Type B pancreatic cell (in vitro differentiated cells): ENCODE measurements around the gene CA9. TPM values are rescaled to one million over a fixed set of nuclear protein-coding genes. Genes with fewer than 3 reads are reported as not detected.

Experiments
- DNase-seq: peaks from one replicate; pipeline ENCODE4 v3.0.0; 2021; ENCODE audit warnings: mixed read lengths; ENCODE audit not compliant: unreplicated experiment; ENCODE audit errors: extremely low spot score
- H3K27ac Mint-ChIP-seq: 2 replicates; pipeline ENCODE4 v1.8.0; 2021; ENCODE audit warnings: mild to moderate bottlenecking, mixed read lengths
- H3K27me3 Mint-ChIP-seq: 2 replicates; pipeline ENCODE4 v1.8.0; 2021; ENCODE audit warnings: mixed read lengths
- H3K36me3 Mint-ChIP-seq: 2 replicates; pipeline ENCODE4 v1.8.0; 2021; ENCODE audit warnings: mixed read lengths
- H3K4me1 Mint-ChIP-seq: one replicate; pipeline ENCODE4 v1.8.0; 2021; ENCODE audit warnings: mixed read lengths; ENCODE audit not compliant: unreplicated experiment
- H3K4me3 Mint-ChIP-seq: 2 replicates; pipeline ENCODE4 v1.8.0; 2021; ENCODE audit warnings: mild to moderate bottlenecking, mixed read lengths
- H3K9me3 Mint-ChIP-seq: 2 replicates; pipeline ENCODE4 v1.8.0; 2021; ENCODE audit warnings: mixed read lengths
- total RNA-seq: library from RNA; stranded (reverse); gene quantifications from 2 replicates; pipeline ENCODE4 v1.2.1, GENCODE V29; 2021; ENCODE audit warnings: low replicate concordance
- TF ChIP-seq, protein P1 (sequence below): fragments of 200-600 bp; sonication (generic); conservative IDR thresholded peaks from 2 replicates; pipeline ENCODE4 v1.5.0; 2021; ENCODE audit warnings: antibody characterized with exemption, mild to moderate bottlenecking

CA9 gene
- total RNA-seq, 1 donor from 2014 or later = 1.5 TPM

DNA sequence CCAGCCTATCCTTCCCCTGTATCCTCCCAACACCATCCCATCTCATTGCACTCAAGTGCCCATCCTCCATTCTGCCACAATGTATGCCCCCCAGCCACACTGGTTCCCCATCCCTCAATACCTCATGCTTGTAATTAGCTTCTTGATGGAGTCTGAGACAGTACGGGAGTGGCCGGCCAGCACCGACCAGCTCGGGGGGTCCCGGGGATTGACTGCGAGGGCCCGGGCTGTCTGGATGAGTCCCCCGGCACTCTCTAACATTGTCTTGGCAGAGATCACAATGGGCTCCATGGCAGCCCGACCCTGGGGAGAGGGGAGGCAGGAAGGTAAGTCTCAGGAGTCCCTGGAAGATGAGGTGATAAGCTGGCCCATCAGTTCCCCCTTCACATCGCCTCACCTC, 33.2 kb downstream of the CA9 start:
- Mint-ChIP-seq H3K4me1 (no peaks in the 10 kb centered on the region), H3K27me3 (no peaks in the 10 kb centered on the region), H3K4me3 (no peak overlapping the region), H3K9me3 (no peaks in the 10 kb centered on the region), H3K27ac (no peak overlapping the region), H3K36me3 (peaks cover 46% of the 10 kb centered on the region)
- DNase-seq = no peak
- TF ChIP-seq, protein P1, sequence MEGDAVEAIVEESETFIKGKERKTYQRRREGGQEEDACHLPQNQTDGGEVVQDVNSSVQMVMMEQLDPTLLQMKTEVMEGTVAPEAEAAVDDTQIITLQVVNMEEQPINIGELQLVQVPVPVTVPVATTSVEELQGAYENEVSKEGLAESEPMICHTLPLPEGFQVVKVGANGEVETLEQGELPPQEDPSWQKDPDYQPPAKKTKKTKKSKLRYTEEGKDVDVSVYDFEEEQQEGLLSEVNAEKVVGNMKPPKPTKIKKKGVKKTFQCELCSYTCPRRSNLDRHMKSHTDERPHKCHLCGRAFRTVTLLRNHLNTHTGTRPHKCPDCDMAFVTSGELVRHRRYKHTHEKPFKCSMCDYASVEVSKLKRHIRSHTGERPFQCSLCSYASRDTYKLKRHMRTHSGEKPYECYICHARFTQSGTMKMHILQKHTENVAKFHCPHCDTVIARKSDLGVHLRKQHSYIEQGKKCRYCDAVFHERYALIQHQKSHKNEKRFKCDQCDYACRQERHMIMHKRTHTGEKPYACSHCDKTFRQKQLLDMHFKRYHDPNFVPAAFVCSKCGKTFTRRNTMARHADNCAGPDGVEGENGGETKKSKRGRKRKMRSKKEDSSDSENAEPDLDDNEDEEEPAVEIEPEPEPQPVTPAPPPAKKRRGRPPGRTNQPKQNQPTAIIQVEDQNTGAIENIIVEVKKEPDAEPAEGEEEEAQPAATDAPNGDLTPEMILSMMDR = no peak

DNA sequence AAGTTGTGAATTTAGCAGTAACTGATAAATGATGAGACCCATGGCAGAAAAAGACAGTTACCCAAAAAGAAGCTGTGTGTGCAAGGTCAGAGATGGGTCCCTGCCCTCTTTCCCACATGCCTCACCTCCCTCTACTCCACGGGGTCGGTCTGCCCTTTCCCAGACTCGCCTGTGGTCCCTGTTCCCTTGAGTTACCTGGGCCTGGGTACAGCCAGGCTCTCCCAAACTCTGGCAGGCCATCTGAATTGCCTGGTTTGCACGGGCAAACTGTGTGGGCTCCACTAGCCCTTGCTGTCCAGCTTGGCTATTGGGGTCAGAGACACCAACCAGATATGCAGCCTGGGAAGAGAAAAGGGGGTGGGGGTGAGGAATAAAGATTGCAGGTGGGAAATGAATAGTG, 34.4 kb downstream of the CA9 start:
- no peak overlapping the region for H3K27ac Mint-ChIP-seq
- no peaks in the 10 kb centered on the region for H3K4me1 Mint-ChIP-seq
- TF ChIP-seq, protein P1 = no peak
- H3K27me3 Mint-ChIP-seq = no peaks in the 10 kb centered on the region
- no peaks in the 10 kb centered on the region for H3K9me3 Mint-ChIP-seq
- H3K36me3 Mint-ChIP-seq = peaks cover 40% of the 10 kb centered on the region
- DNase-seq = no peak
- H3K4me3 Mint-ChIP-seq = no peak overlapping the region

DNA sequence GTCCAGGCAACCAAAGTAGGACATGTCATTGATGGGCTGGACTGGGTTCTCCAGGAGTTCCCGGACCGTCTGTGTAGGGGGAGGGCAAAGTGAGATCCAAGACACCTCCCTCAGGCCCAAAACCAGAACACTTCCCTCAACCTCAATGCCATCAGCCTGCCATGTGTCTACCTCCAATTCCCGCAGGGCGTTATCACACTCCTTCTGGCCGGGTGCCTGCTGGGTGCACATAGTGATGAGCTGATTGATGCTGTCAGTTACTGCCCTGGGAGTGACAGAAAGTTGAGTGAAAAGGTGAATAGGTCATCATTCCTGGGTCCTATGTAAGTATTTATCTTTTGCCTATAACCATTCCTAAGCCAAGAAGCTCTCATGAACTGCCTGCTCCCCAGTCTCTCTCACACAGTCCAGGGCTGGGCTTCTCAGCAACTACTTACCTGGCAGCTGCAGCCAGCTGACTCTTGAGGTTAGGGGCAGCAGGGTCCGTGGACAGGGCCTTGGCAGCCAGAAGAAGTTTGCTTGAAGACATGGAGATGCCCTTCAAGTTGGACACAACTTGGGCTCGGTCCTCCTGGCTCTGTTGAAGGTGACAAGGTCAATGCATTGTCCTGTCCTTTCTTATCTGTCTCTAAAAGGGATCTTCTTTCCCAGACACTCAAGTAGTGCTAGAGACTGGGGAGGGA, 37.2 kb downstream of the CA9 start:
- TF ChIP-seq, protein P1 = no peak
- no peaks in the 10 kb centered on the region for H3K9me3 Mint-ChIP-seq
- no peaks in the 10 kb centered on the region for H3K27me3 Mint-ChIP-seq
- H3K4me3 Mint-ChIP-seq = no peak overlapping the region
- H3K4me1 Mint-ChIP-seq = no peaks in the 10 kb centered on the region
- no peak for DNase-seq
- H3K36me3 Mint-ChIP-seq = peaks cover 46% of the 10 kb centered on the region
- no peak overlapping the region for H3K27ac Mint-ChIP-seq

DNA sequence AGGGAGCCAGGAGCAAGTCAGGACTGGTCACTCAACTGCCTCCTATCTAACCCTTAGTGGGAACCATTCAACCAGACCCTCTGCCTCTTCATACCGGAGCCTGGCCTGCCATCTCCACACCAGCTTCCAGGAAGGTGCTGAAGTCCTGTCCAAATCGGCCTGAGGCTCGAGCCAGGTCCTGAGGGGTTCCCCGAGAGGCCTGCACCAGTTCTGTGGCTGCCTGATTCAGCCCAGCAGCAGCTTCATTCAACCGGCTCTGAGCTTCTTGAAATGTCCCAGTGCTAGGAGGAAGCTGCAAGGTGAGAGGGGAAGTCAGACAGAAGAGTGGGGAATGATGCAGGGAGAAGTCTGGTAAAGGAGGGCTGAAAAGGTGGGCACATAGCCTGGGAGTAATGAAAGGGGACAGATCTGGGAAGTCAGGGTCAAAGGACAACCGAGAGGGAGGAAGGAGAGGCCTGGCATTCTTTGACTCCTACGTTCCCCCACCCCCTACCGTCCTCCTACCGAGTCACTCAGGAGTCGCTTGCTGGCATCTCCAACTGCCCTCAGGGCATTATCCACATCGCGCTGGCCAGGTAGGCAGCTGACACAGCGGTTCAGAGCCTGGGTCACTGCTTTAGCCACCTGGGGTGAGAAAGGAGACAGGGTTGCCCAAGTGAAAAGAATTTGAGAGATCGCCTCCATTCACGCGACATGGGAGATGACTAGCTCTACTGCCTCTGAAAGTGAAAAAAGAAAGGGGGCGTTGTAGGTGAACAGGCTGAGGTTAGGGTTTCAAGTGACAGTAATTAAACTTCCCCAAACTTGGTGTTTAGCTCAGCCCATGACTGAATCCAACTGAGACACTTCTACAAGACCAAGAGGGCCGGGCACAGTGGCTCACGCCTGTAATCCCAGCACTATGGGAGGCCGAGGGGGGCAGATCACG, 38.0 kb downstream of the CA9 start:
- no peak overlapping the region for H3K4me3 Mint-ChIP-seq
- H3K27me3 Mint-ChIP-seq = no peaks in the 10 kb centered on the region
- H3K4me1 Mint-ChIP-seq = no peaks in the 10 kb centered on the region
- TF ChIP-seq, protein P1 = no peak
- no peak for DNase-seq
- H3K27ac Mint-ChIP-seq = no peak overlapping the region
- H3K36me3 Mint-ChIP-seq = peaks cover 49% of the 10 kb centered on the region
- H3K9me3 Mint-ChIP-seq = no peaks in the 10 kb centered on the region

DNA sequence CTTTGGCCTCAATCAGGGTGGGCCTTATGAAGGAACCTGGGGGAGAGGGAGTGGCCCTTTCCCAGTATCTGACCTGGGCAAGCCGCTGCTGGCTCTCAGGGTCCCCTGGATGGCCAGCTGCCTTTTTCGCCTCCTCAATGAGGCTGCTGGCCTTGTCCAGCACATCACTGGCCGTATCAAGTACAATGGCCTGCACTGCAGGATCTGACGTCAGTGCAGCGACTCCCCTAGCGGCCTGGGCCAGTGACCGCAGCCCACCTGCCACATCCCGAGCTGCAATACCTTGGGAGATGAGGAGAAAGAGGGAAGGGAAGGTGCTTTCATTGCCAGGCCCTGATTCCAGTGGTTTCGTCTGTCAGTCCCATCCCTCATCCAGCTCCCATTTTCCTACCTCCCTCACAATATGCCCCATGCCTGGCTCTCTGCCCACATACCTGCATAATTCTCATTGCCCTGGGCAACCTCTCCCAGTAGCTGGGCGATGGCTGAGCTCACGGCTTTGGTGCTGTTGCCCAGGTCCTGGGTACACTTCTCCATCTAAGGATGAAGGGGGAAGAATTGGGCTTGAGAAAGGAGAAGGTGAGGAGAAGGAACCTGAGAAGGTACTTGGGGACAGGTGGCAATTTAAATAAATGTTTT, 39.2 kb downstream of the CA9 start:
- Mint-ChIP-seq H3K4me3 (no peak overlapping the region), H3K9me3 (no peaks in the 10 kb centered on the region), H3K27ac (no peak overlapping the region), H3K4me1 (no peaks in the 10 kb centered on the region), H3K36me3 (peaks cover 41% of the 10 kb centered on the region), H3K27me3 (no peaks in the 10 kb centered on the region)
- DNase-seq = no peak
- TF ChIP-seq, protein P1 = no peak
